H1 (cell line): ENCODE results near the gene ELOA2. TPM values are rescaled to one million over a fixed set of nuclear protein-coding genes. Genes with fewer than 3 reads are reported as not detected.

Experiments
- CTCF ChIA-PET: fragments of 300-600 bp; sonication (Branson Sonifier 250); formaldehyde crosslinking; loops from one replicate; lab custom pipeline; 2021; ENCODE audit not compliant: partially characterized antibody; lab: Charles Lee
- POLR2A ChIA-PET: fragments of 300-600 bp; sonication (Branson Sonifier 250); formaldehyde crosslinking; loops from one replicate; lab custom pipeline; 2021; ENCODE audit warnings: inconsistent platforms; ENCODE audit not compliant: partially characterized antibody; lab: Charles Lee
- DNase-seq, 2 experiments: peaks; one replicate each; pipeline versions ENCODE4 v3.0.0 to v3.0.0-alpha.2; 2010 to 2022; ENCODE audit warnings: low spot score in 2 of 2, low read depth in 1 of 2, mixed read lengths in 1 of 2
- FAIRE-seq: peaks from 2 replicates; lab custom pipeline; 2011; peaks lifted over from hg19 to GRCh38; lab: Jason Lieb, UNC
- H2AFZ ChIP-seq: 2 replicates; pipeline ENCODE4 v1.8.1; 2012; ENCODE audit warnings: low read length, inconsistent platforms
- H2AK5ac ChIP-seq: 2 replicates; pipeline ENCODE4 v1.6.1; 2013; ENCODE audit warnings: low read depth, low read length
- H2BK120ac ChIP-seq: replicated peaks from 2 replicates; pipeline ENCODE3; 2013; ENCODE audit warnings: low read depth, low read length, inconsistent platforms
- H2BK12ac ChIP-seq: 2 replicates; pipeline ENCODE4 v1.6.1; 2013; ENCODE audit warnings: low read depth, low read length
- H2BK15ac ChIP-seq: 2 replicates; pipeline ENCODE4 v1.6.1; 2013; ENCODE audit warnings: low read length
- H2BK20ac ChIP-seq: 2 replicates; pipeline ENCODE4 v1.6.1; 2013; ENCODE audit warnings: low read length
- H2BK5ac ChIP-seq: 2 replicates; pipeline ENCODE4 v1.6.1; 2013; ENCODE audit warnings: low read depth, low read length
- H3K14ac ChIP-seq: 2 replicates; pipeline ENCODE4 v1.6.1; 2013; ENCODE audit warnings: inconsistent platforms; ENCODE audit not compliant: insufficient read length
- H3K18ac ChIP-seq: 2 replicates; pipeline ENCODE4 v1.6.1; 2013; ENCODE audit warnings: low read length; ENCODE audit errors: extremely low read depth
- H3K23ac ChIP-seq: 2 replicates; pipeline ENCODE4 v1.6.1; 2013; ENCODE audit warnings: inconsistent platforms; ENCODE audit not compliant: insufficient read length
- H3K23me2 ChIP-seq: 2 replicates; pipeline ENCODE4 v1.6.1; 2013; ENCODE audit warnings: low read depth, low read length
- H3K27ac ChIP-seq: 2 replicates; pipeline ENCODE4 v1.6.1; 2011; ENCODE audit warnings: low read depth, low read length, inconsistent platforms
- H3K27me3 ChIP-seq, 4 experiments: replicated peaks in 1 of 4; 1 replicate in 1 of 4; 2 replicates in 3 of 4; pipeline versions ENCODE4 v1.6.1 to v1.8.1; 2011 to 2013; ENCODE audit warnings: low read length in 3 of 4, mild to moderate bottlenecking in 3 of 4, inconsistent platforms in 2 of 4, mixed read lengths in 2 of 4, moderate library complexity in 1 of 4; ENCODE audit not compliant: control insufficient read depth in 3 of 4, insufficient read depth in 3 of 4; ENCODE audit errors: extremely low read depth in 1 of 4
- H3K36me3 ChIP-seq, 4 experiments: 2 replicates each; pipeline versions ENCODE4 v1.6.1 to v1.8.1; 2011 to 2013; ENCODE audit warnings: mild to moderate bottlenecking in 4 of 4, low read length in 3 of 4, moderate library complexity in 2 of 4, control low read depth in 1 of 4, inconsistent platforms in 1 of 4; ENCODE audit not compliant: insufficient read depth in 4 of 4, control insufficient read depth in 2 of 4
- H3K4ac ChIP-seq: replicated peaks from 2 replicates; pipeline ENCODE3; 2013; ENCODE audit warnings: low read length, low read depth, mixed read lengths, inconsistent platforms; ENCODE audit not compliant: insufficient read length
- H3K4me1 ChIP-seq, 4 experiments: replicated peaks in 1 of 4; 1 replicate in 1 of 4; 2 replicates in 3 of 4; pipeline versions ENCODE4 v1.6.1 to v1.8.1; 2011 to 2013; ENCODE audit warnings: low read length in 3 of 4, inconsistent platforms in 2 of 4, mixed read lengths in 1 of 4; ENCODE audit not compliant: insufficient read depth in 4 of 4, control insufficient read depth in 3 of 4
- H3K4me2 ChIP-seq, 2 experiments: 2 replicates each; pipeline versions ENCODE4 v1.6.1 to v1.8.1; 2011 to 2013; ENCODE audit warnings: low read depth in 2 of 2, low read length in 2 of 2, control low read depth in 1 of 2, inconsistent platforms in 1 of 2, mild to moderate bottlenecking in 1 of 2; ENCODE audit not compliant: insufficient read depth in 1 of 2
- H3K4me3 ChIP-seq, 4 experiments: fragments of 200-600, 300-600 bp in 1 of 4; sonication (generic), shearing (Covaris generic), sonication (Bioruptor Twin) in 1 of 4; 2 replicates each; pipeline versions ENCODE4 v1.5.1 to v1.8.1; 2011 to 2016; ENCODE audit warnings: low read length in 4 of 4, low read depth in 3 of 4, control low read depth in 2 of 4, inconsistent platforms in 2 of 4, mild to moderate bottlenecking in 2 of 4, mixed read lengths in 1 of 4, moderate library complexity in 1 of 4; ENCODE audit not compliant: insufficient read depth in 2 of 4; ENCODE audit errors: extremely low read depth in 1 of 4
- H3K56ac ChIP-seq: replicated peaks from 2 replicates; pipeline ENCODE3; 2013; ENCODE audit warnings: low read depth, mild to moderate bottlenecking, mixed read lengths, low read length, inconsistent platforms; ENCODE audit not compliant: insufficient read length
- H3K79me1 ChIP-seq: 2 replicates; pipeline ENCODE4 v1.6.1; 2013; ENCODE audit warnings: low read depth, low read length, control low read depth
- H3K79me2 ChIP-seq, 2 experiments: 2 replicates each; pipeline versions ENCODE4 v1.6.1 to v1.8.1; 2012 to 2013; ENCODE audit warnings: low read length in 2 of 2, mild to moderate bottlenecking in 2 of 2, inconsistent platforms in 1 of 2; ENCODE audit not compliant: insufficient read depth in 2 of 2, control insufficient read depth in 1 of 2
- H3K9ac ChIP-seq, 4 experiments: replicated peaks in 1 of 4; 1 replicate in 1 of 4; 2 replicates in 3 of 4; pipeline versions ENCODE4 v1.6.1 to v1.8.1; 2011 to 2013; ENCODE audit warnings: low read depth in 3 of 4, low read length in 3 of 4, control low read depth in 2 of 4, mild to moderate bottlenecking in 2 of 4, moderate library complexity in 2 of 4, inconsistent platforms in 1 of 4; ENCODE audit errors: extremely low read depth in 1 of 4
- H3K9me3 ChIP-seq, 2 experiments: 2 replicates each; pipeline versions ENCODE4 v1.6.1 to v1.8.1; 2012 to 2013; ENCODE audit warnings: mild to moderate bottlenecking in 2 of 2, moderate library complexity in 2 of 2, control low read depth in 1 of 2, inconsistent platforms in 1 of 2, low read depth in 1 of 2, low read length in 1 of 2, mixed read lengths in 1 of 2; ENCODE audit not compliant: insufficient read depth in 2 of 2
- H4K20me1 ChIP-seq, 2 experiments: replicated peaks in 1 of 2; 2 replicates each; pipeline versions ENCODE3 to v1.8.1; 2011 to 2013; ENCODE audit warnings: inconsistent platforms in 2 of 2, low read length in 2 of 2, mild to moderate bottlenecking in 1 of 2; ENCODE audit not compliant: insufficient read depth in 2 of 2, control insufficient read depth in 1 of 2
- H4K5ac ChIP-seq: 2 replicates; pipeline ENCODE4 v1.6.1; 2013; ENCODE audit warnings: low read length, low read depth, mixed read lengths, inconsistent platforms; ENCODE audit not compliant: insufficient read length
- H4K8ac ChIP-seq: 2 replicates; pipeline ENCODE4 v1.8.0; 2013; ENCODE audit warnings: mild to moderate bottlenecking, moderate library complexity, low read length, inconsistent platforms; ENCODE audit not compliant: insufficient read depth; ENCODE audit errors: extremely low read depth
- H4K91ac ChIP-seq: replicated peaks from 2 replicates; pipeline ENCODE3; 2013; ENCODE audit warnings: low read length, mixed read lengths, inconsistent platforms; ENCODE audit not compliant: insufficient read length
- CBX5 ChIP-seq: fragments of 300-800, 300-1000 bp; sonication (generic); IDR thresholded peaks from 2 replicates; pipeline ENCODE4 v1.7.1; 2016; ENCODE audit warnings: antibody characterized with exemption, low read length, low read depth
- KDM4A ChIP-seq: IDR thresholded peaks from one replicate; pipeline ENCODE4 v1.7.1; 2012; ENCODE audit warnings: low read depth, mild to moderate bottlenecking, moderate library complexity, low read length, inconsistent platforms; ENCODE audit not compliant: severe bottlenecking
- KDM5A ChIP-seq: fragments of 200-600 bp; IDR thresholded peaks from 2 replicates; pipeline ENCODE4 v1.7.1; 2012; ENCODE audit warnings: mild to moderate bottlenecking, low read length, inconsistent platforms, mixed read lengths
- TAF7 ChIP-seq: optimal IDR thresholded peaks from 2 replicates; pipeline ENCODE3; 2011; ENCODE audit warnings: low read depth, mild to moderate bottlenecking, inconsistent platforms, low read length, moderate library complexity, borderline replicate concordance
- ZNF274 ChIP-seq: IDR thresholded peaks from 2 replicates; pipeline ENCODE4 v1.7.0; 2012; ENCODE audit warnings: low read length, borderline replicate concordance; ENCODE audit errors: extremely low read depth
- whole genome bisulfite sequencing, 2 experiments: shearing (Covaris generic) in 1 of 2; methylation state at CpG; one replicate each; pipeline versions ENCODE4 v1.1.6 to v1.1.7; 2013 to 2015; ENCODE audit warnings: low lambda C conversion rate in 2 of 2, mixed read lengths in 2 of 2, inconsistent platforms in 1 of 2, low coverage in 1 of 2, missing lambda C conversion rate in 1 of 2; ENCODE audit not compliant: insufficient replicate concordance in 2 of 2, insufficient coverage in 1 of 2, insufficient read length in 1 of 2; ENCODE audit errors: extremely low coverage in 1 of 2, missing lambda C conversion rate in 1 of 2; 5-methylcytosine and 5-hydroxymethylcytosine counted together
- long read RNA-seq, 2 experiments: library from RNA in 1 of 2; library from capped mRNA in 1 of 2; stranded (forward); transcript quantifications; one replicate each; pipeline ENCODE4 v2.0.0, GENCODE V29; 2021; ENCODE audit warnings: inconsistent platforms in 1 of 2
- polyA minus RNA-seq, 3 experiments: library from RNA; depleted of rRNA, polyadenylated mRNA; stranded (reverse); fragments of >200 nt; gene quantifications; 1 replicate in 2 of 3; 2 replicates in 1 of 3; pipeline ENCODE4 v1.2.3, GENCODE V29; 2011
- polyA plus RNA-seq, 7 experiments: library from polyadenylated mRNA; depleted of rRNA in 3 of 7; stranded (reverse) in 5 of 7; unstranded in 2 of 7; fragments of >200 nt in 5 of 7; fragments of 200-250 nt in 2 of 7; gene quantifications; 1 replicate in 5 of 7; 2 replicates in 1 of 7; 4 replicates in 1 of 7; pipeline versions ENCODE4 v1.2.1 to v1.2.3, GENCODE V29; 2011 to 2013; ENCODE audit warnings: missing spikeins in 2 of 7, mixed read lengths in 2 of 7
- total RNA-seq: library from RNA; stranded (reverse); fragmentation: NEBNext Ultra II Directional; extraction: Animal tissue kit (Norgen Biotek cat#: 25700); gene quantifications from 2 replicates; pipeline ENCODE4 v1.2.1, GENCODE V29; 2021
- TF ChIP-seq, protein P1 (sequence below): IDR thresholded peaks from 2 replicates; pipeline ENCODE4 v1.6.1; 2012; ENCODE audit warnings: low read length, inconsistent platforms

ELOA2 gene, protein sequence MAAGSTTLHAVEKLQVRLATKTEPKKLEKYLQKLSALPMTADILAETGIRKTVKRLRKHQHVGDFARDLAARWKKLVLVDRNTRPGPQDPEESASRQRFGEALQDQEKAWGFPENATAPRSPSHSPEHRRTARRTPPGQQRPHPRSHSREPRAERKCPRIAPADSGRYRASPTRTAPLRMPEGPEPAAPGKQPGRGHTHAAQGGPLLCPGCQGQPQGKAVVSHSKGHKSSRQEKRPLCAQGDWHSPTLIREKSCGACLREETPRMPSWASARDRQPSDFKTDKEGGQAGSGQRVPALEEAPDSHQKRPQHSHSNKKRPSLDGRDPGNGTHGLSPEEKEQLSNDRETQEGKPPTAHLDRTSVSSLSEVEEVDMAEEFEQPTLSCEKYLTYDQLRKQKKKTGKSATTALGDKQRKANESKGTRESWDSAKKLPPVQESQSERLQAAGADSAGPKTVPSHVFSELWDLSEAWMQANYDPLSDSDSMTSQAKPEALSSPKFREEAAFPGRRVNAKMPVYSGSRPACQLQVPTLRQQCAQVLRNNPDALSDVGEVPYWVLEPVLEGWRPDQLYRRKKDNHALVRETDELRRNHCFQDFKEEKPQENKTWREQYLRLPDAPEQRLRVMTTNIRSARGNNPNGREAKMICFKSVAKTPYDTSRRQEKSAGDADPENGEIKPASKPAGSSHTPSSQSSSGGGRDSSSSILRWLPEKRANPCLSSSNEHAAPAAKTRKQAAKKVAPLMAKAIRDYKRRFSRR
- not detected in 2 replicates for total RNA-seq
- polyA plus RNA-seq (2011; rRNA removed) = not detected in 2 replicates
- polyA plus RNA-seq (2011; cell fraction: cytosol; rRNA removed) = not detected
- not detected for polyA plus RNA-seq (2011; cell fraction: nucleus; rRNA removed)
- not detected in 4 replicates for polyA plus RNA-seq (2012, experiment 1 of 2)
- not detected for polyA plus RNA-seq (2012, experiment 2 of 2)
- polyA plus RNA-seq (2013, experiment 1 of 2) = not detected
- not detected for polyA plus RNA-seq (2013, experiment 2 of 2)
- polyA minus RNA-seq (2011; rRNA and poly(A)+ RNA removed) = not detected in 2 replicates
- not detected for polyA minus RNA-seq (2011; cell fraction: cytosol; rRNA and poly(A)+ RNA removed)
- not detected for polyA minus RNA-seq (2011; cell fraction: nucleus; rRNA and poly(A)+ RNA removed)
- long read RNA-seq, experiment 1 = 0 reads
- long read RNA-seq, experiment 2 = 0 reads

DNA sequence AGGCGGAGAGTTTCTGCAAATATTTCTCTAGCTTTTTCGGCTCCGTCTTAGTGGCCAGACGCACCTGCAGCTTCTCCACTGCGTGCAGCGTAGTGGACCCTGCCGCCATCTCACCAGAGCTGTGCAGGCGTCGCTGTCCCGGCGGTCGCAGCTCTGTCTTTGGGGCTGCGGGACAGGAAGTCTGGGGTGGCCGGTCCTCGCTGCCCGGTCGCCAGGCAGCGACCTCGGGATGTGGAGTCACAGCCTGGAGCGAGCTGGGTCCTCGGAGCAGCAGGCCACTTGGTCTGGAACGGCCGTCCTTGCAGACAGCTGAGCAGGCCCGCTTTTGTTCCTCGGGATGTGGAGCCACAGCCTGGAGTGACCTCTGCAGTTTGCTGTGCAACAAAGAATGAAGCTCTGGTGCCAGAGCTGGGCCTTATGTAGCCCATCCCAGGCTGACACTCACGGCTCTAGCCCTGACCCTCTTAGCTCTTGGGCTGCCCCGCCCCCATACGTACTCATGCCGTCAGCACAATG lies at the start of gene ELOA2:
ELOA2 (minus strand) TSS at position 466 of the 516 bp plus-strand sequence; CDS start at position 109, 357 bp downstream.
- no peak for DNase-seq
- FAIRE-seq = no peak
- H3K56ac ChIP-seq = no peak within 1 kb of the TSS
- no peaks in the 10 kb centered on the region for H3K79me2 ChIP-seq
- H3K23ac ChIP-seq = no peak within 1 kb of the TSS
- no peaks in the 10 kb centered on the region for H3K36me3 ChIP-seq
- no peak within 1 kb of the TSS for H3K14ac ChIP-seq
- 89% methylated on average over 27 of the region's 29 CpGs; no CpG with 5 or more reads in 1 of the 2 experiments for WGBS, 2 experiments
- no peaks in the 10 kb centered on the region for H3K9me3 ChIP-seq
- no peaks in the 10 kb centered on the region for H3K79me1 ChIP-seq
- no peak within 1 kb of the TSS for H2AK5ac ChIP-seq
- no peak within 1 kb of the TSS for H3K4ac ChIP-seq
- no peak within 1 kb of the TSS for H2BK5ac ChIP-seq
- no peak within 1 kb of the TSS for H2BK20ac ChIP-seq
- no peaks in the 10 kb centered on the region for H4K20me1 ChIP-seq
- H4K91ac ChIP-seq = peak within 1 kb of the TSS; percentile 30
- ChIA-PET POLR2A (no interaction called here), CTCF (interaction anchor here (0.6 to 1.4 kb wide), 9 partner anchors 9 to 518 kb away, joined by 3 to 9 read pairs (median 3); no protein-coding TSS in a partner anchor)
- no peak within 1 kb of the TSS for H2BK15ac ChIP-seq
- H4K8ac ChIP-seq = no peak within 1 kb of the TSS
- H2AFZ ChIP-seq = no peak within 1 kb of the TSS
- no peak within 1 kb of the TSS for H3K9ac ChIP-seq
- H3K27me3 ChIP-seq = no peaks in the 10 kb centered on the region
- H3K4me1 ChIP-seq = peaks cover 0 to 5% (median under 1%) of the 10 kb centered on the region in 4 experiments; a peak in 2 of 7 replicates
- H3K4me3 ChIP-seq = no peak within 1 kb of the TSS
- H4K5ac ChIP-seq = no peak within 1 kb of the TSS
- H3K23me2 ChIP-seq = no peaks in the 10 kb centered on the region
- H2BK120ac ChIP-seq = no peak within 1 kb of the TSS
- no peak within 1 kb of the TSS for H2BK12ac ChIP-seq
- no peak within 1 kb of the TSS; the same call in 1 of the 2 replicates for H3K18ac ChIP-seq
- no peak within 1 kb of the TSS for H3K4me2 ChIP-seq
- H3K27ac ChIP-seq = no peak within 1 kb of the TSS
- TF ChIP-seq, protein P1, sequence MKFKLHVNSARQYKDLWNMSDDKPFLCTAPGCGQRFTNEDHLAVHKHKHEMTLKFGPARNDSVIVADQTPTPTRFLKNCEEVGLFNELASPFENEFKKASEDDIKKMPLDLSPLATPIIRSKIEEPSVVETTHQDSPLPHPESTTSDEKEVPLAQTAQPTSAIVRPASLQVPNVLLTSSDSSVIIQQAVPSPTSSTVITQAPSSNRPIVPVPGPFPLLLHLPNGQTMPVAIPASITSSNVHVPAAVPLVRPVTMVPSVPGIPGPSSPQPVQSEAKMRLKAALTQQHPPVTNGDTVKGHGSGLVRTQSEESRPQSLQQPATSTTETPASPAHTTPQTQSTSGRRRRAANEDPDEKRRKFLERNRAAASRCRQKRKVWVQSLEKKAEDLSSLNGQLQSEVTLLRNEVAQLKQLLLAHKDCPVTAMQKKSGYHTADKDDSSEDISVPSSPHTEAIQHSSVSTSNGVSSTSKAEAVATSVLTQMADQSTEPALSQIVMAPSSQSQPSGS = no peak
- TF ChIP-seq ZNF274 (no peak), TAF7 (no peak), KDM4A (no peak), CBX5 (no peak), KDM5A (no peak)
